H9 (cell line): Measurements from ENCODE around the gene RRP36. TPM values are rescaled to one million over a fixed set of nuclear protein-coding genes. Genes with fewer than 3 reads are reported as not detected.

ENCODE experiments used
- DNase-seq: peaks from one replicate; pipeline ENCODE4 v3.0.0-alpha.2; 2017
- H2AFZ ChIP-seq: one replicate; pipeline ENCODE4 v1.6.1; 2013; ENCODE audit warnings: mild to moderate bottlenecking, low read length, control low read depth, moderate library complexity
- H2AK5ac ChIP-seq: 2 replicates; pipeline ENCODE4 v1.6.1; 2013; ENCODE audit warnings: low read length, control low read depth, mixed read lengths; ENCODE audit not compliant: insufficient read length
- H2BK120ac ChIP-seq: one replicate; pipeline ENCODE4 v1.6.1; 2013; ENCODE audit warnings: low read depth, mild to moderate bottlenecking, low read length, control low read depth, inconsistent platforms; ENCODE audit not compliant: poor library complexity, severe bottlenecking
- H2BK12ac ChIP-seq: 2 replicates; pipeline ENCODE4 v1.6.1; 2013; ENCODE audit warnings: low read length, control low read depth, mixed read lengths, low read depth; ENCODE audit not compliant: insufficient read length
- H2BK15ac ChIP-seq: 2 replicates; pipeline ENCODE4 v1.6.1; 2013; ENCODE audit warnings: low read depth, low read length, control low read depth
- H2BK20ac ChIP-seq: one replicate; pipeline ENCODE4 v1.6.1; 2013; ENCODE audit warnings: low read depth, mild to moderate bottlenecking, low read length, control low read depth, inconsistent platforms; ENCODE audit not compliant: poor library complexity, severe bottlenecking
- H2BK5ac ChIP-seq: 2 replicates; pipeline ENCODE4 v1.6.1; 2013; ENCODE audit warnings: low read length, control low read depth, mixed read lengths; ENCODE audit not compliant: insufficient read length
- H3K14ac ChIP-seq: 2 replicates; pipeline ENCODE4 v1.6.1; 2013; ENCODE audit warnings: low read length, control low read depth; ENCODE audit not compliant: insufficient read depth
- H3K18ac ChIP-seq: 2 replicates; pipeline ENCODE4 v1.6.1; 2013; ENCODE audit warnings: low read depth, mild to moderate bottlenecking, mixed read lengths, low read length, control low read depth; ENCODE audit not compliant: insufficient read length
- H3K23ac ChIP-seq: 2 replicates; pipeline ENCODE4 v1.6.1; 2013; ENCODE audit warnings: low read length, control low read depth, mixed read lengths, low read depth; ENCODE audit not compliant: insufficient read length
- H3K23me2 ChIP-seq: 2 replicates; pipeline ENCODE4 v1.6.1; 2013; ENCODE audit warnings: low read depth, mild to moderate bottlenecking, mixed read lengths, low read length, control low read depth; ENCODE audit not compliant: insufficient read length, poor library complexity, severe bottlenecking
- H3K27ac ChIP-seq: 2 replicates; pipeline ENCODE4 v1.5.1; 2013; ENCODE audit warnings: low read length, control low read depth, mixed read lengths, low read depth; ENCODE audit not compliant: insufficient read length
- H3K27me3 ChIP-seq: 2 replicates; pipeline ENCODE4 v1.6.1; 2013; ENCODE audit warnings: low read length, control low read depth, inconsistent platforms; ENCODE audit not compliant: insufficient read depth
- H3K4ac ChIP-seq: 2 replicates; pipeline ENCODE4 v1.6.1; 2013; ENCODE audit warnings: low read depth, mild to moderate bottlenecking, control low read depth, inconsistent platforms, low read length, moderate library complexity
- H3K4me1 ChIP-seq: 2 replicates; pipeline ENCODE4 v1.6.1; 2013; ENCODE audit warnings: low read length, control low read depth, inconsistent platforms; ENCODE audit not compliant: insufficient read depth
- H3K4me2 ChIP-seq: 2 replicates; pipeline ENCODE4 v1.6.1; 2013; ENCODE audit warnings: low read length, control low read depth, mixed read lengths; ENCODE audit not compliant: insufficient read length, insufficient read depth
- H3K56ac ChIP-seq: 2 replicates; pipeline ENCODE4 v1.6.1; 2013; ENCODE audit warnings: low read depth, mild to moderate bottlenecking, mixed read lengths, low read length, control low read depth; ENCODE audit not compliant: insufficient read length
- H3K79me1 ChIP-seq: 2 replicates; pipeline ENCODE4 v1.6.1; 2013; ENCODE audit warnings: low read depth, mild to moderate bottlenecking, moderate library complexity, low read length, control low read depth, inconsistent platforms; ENCODE audit not compliant: insufficient read depth, poor library complexity, severe bottlenecking
- H3K79me2 ChIP-seq: 2 replicates; pipeline ENCODE4 v1.6.1; 2013; ENCODE audit warnings: low read length, control low read depth, inconsistent platforms; ENCODE audit not compliant: insufficient read depth
- H3K9ac ChIP-seq: 2 replicates; pipeline ENCODE4 v1.6.1; 2013; ENCODE audit warnings: low read length, control low read depth, mixed read lengths; ENCODE audit not compliant: insufficient read length; ENCODE audit errors: extremely low read depth
- H3K9me3 ChIP-seq: one replicate; pipeline ENCODE4 v1.6.1; 2013; ENCODE audit warnings: low read depth, low read length, inconsistent platforms; ENCODE audit not compliant: control insufficient read depth
- H3T11ph ChIP-seq: one replicate; pipeline ENCODE4 v1.6.1; 2013; ENCODE audit warnings: mild to moderate bottlenecking, low read length, control low read depth, inconsistent platforms
- H4K20me1 ChIP-seq: one replicate; pipeline ENCODE4 v1.6.1; 2013; ENCODE audit not compliant: control insufficient read depth, insufficient read length, insufficient read depth
- H4K5ac ChIP-seq: 2 replicates; pipeline ENCODE4 v1.6.1; 2013; ENCODE audit warnings: low read depth, mild to moderate bottlenecking, mixed read lengths, low read length, control low read depth; ENCODE audit not compliant: insufficient read length
- H4K8ac ChIP-seq: replicated peaks from 2 replicates; pipeline ENCODE4 v1.6.1; 2013; ENCODE audit warnings: low read length, control low read depth, mixed read lengths, low read depth; ENCODE audit not compliant: insufficient read length
- H4K91ac ChIP-seq: 2 replicates; pipeline ENCODE4 v1.6.1; 2013; ENCODE audit warnings: low read depth, mild to moderate bottlenecking, moderate library complexity, mixed read lengths, low read length, control low read depth; ENCODE audit not compliant: insufficient read length
- H3K27ac Mint-ChIP-seq, 3 experiments: 2 replicates in 2 of 3; 3 replicates in 1 of 3; pipeline ENCODE4 v1.8.0; 2020 to 2021; ENCODE audit warnings: mixed read lengths in 3 of 3, mild to moderate bottlenecking in 1 of 3, moderate library complexity in 1 of 3
- H3K27me3 Mint-ChIP-seq: 2 replicates; pipeline ENCODE4 v1.8.0; 2021; ENCODE audit warnings: low read depth, mild to moderate bottlenecking, moderate library complexity, mixed read lengths
- H3K36me3 Mint-ChIP-seq, 3 experiments: 2 replicates in 2 of 3; 3 replicates in 1 of 3; pipeline ENCODE4 v1.8.0; 2020 to 2021; ENCODE audit warnings: low read depth in 3 of 3, mixed read lengths in 3 of 3; ENCODE audit not compliant: insufficient read depth in 1 of 3
- H3K4me1 Mint-ChIP-seq, 2 experiments: 2 replicates each; pipeline ENCODE4 v1.8.0; 2020; ENCODE audit warnings: mixed read lengths in 2 of 2
- H3K4me3 Mint-ChIP-seq, 2 experiments: 2 replicates in 1 of 2; 3 replicates in 1 of 2; pipeline ENCODE4 v1.8.0; 2020 to 2021; ENCODE audit warnings: mild to moderate bottlenecking in 2 of 2, mixed read lengths in 2 of 2, moderate library complexity in 1 of 2
- H3K9me3 Mint-ChIP-seq, 2 experiments: 2 replicates in 1 of 2; 3 replicates in 1 of 2; pipeline ENCODE4 v1.8.0; 2020; ENCODE audit warnings: mild to moderate bottlenecking in 2 of 2, mixed read lengths in 2 of 2, moderate library complexity in 1 of 2
- CTCF ChIP-seq: fragments of 200-600 bp; sonication (generic); conservative IDR thresholded peaks from 3 replicates; pipeline ENCODE4 v1.8.0; 2021; ENCODE audit warnings: antibody characterized with exemption, mild to moderate bottlenecking
- WGBS: extraction: QIAGEN DNeasy Blood & Tissue Kit; methylation state at CpG from one replicate; pipeline ENCODE4 v1.1.7; 2013; ENCODE audit warnings: missing lambda C conversion rate, low lambda C conversion rate, mixed read lengths; ENCODE audit not compliant: insufficient read length; ENCODE audit errors: extremely low coverage; 5-methylcytosine and 5-hydroxymethylcytosine counted together
- total RNA-seq: library from RNA; stranded (reverse); gene quantifications from 2 replicates; pipeline ENCODE4 v1.2.1, GENCODE V29; 2021

The RRP36 gene
- total RNA-seq, 1 experiment from 2014 or later, result 117 TPM

GRCh38 chr6:42981836-42982235 lies 39.6 kb upstream of the RRP36 start:
- Histone ChIP-seq H3K56ac (no peak overlapping the region), H3K23ac (no peak overlapping the region), H3K79me1 (peaks cover 4% of the 10 kb centered on the region), H2AFZ (no peak overlapping the region), H2BK120ac (no peak overlapping the region), H3K9me3 (no peaks in the 10 kb centered on the region), H3T11ph (no peak overlapping the region), H3K14ac (no peak overlapping the region), H3K79me2 (no peaks in the 10 kb centered on the region; the same call in 1 of the 2 replicates), H2BK12ac (no peak overlapping the region), H3K4me1 (no peaks in the 10 kb centered on the region; the same call in 1 of the 2 replicates), H3K27ac (no peak overlapping the region), H2AK5ac (no peak overlapping the region), H2BK5ac (no peak overlapping the region), H3K27me3 (no peaks in the 10 kb centered on the region), H4K8ac (no peak overlapping the region), H3K9ac (no peak overlapping the region), H4K20me1 (no peaks in the 10 kb centered on the region), H3K4me2 (no peak overlapping the region), H4K5ac (no peak overlapping the region), H3K4ac (no peak overlapping the region), H2BK20ac (no peak overlapping the region), H3K18ac (no peak overlapping the region), H2BK15ac (no peak overlapping the region), H4K91ac (no peak overlapping the region), H3K23me2 (peaks cover 16% of the 10 kb centered on the region)
- Mint-ChIP-seq H3K36me3 (peaks cover 1 to 7% (median 1%) of the 10 kb centered on the region in 3 experiments; a peak in 3 of 7 replicates), H3K27me3 (no peaks in the 10 kb centered on the region), H3K4me3 (no peak overlapping the region; a peak in 1 of 5 replicates), H3K9me3 (no peaks in the 10 kb centered on the region), H3K27ac (no peak overlapping the region), H3K4me1 (peaks cover 25 to 37% of the 10 kb centered on the region in 2 experiments)
- 100% methylated on average over 2 of the region's 5 CpGs for WGBS
- DNase-seq, result no peak
- TF ChIP-seq CTCF, result no peak
